HFFc6 (cell line): Measurements from ENCODE around the gene CWC22. TPM values are rescaled to one million over a fixed set of nuclear protein-coding genes. Genes with fewer than 3 reads are reported as not detected.

Source experiments
- DNase-seq: peaks from one replicate; pipeline ENCODE4 v3.0.0-alpha.2; 2018
- H3K27ac Mint-ChIP-seq: 2 replicates; pipeline ENCODE4 v1.8.0; 2020; ENCODE audit warnings: mild to moderate bottlenecking, mixed read lengths
- H3K27me3 Mint-ChIP-seq: 2 replicates; pipeline ENCODE4 v1.8.0; 2021; ENCODE audit warnings: mild to moderate bottlenecking, moderate library complexity, mixed read lengths; ENCODE audit not compliant: insufficient read depth
- H3K36me3 Mint-ChIP-seq: 2 replicates; pipeline ENCODE4 v1.8.0; 2021; ENCODE audit warnings: low read depth, mixed read lengths
- H3K4me1 Mint-ChIP-seq: 2 replicates; pipeline ENCODE4 v1.8.0; 2020; ENCODE audit warnings: low read depth, mixed read lengths
- H3K4me3 Mint-ChIP-seq: 2 replicates; pipeline ENCODE4 v1.8.0; 2020; ENCODE audit warnings: mild to moderate bottlenecking, moderate library complexity, mixed read lengths
- H3K9me3 Mint-ChIP-seq: 2 replicates; pipeline ENCODE4 v1.8.0; 2020; ENCODE audit warnings: mild to moderate bottlenecking, mixed read lengths
- CTCF ChIP-seq: fragments of 200-600 bp; sonication (generic); IDR thresholded peaks from 2 replicates; pipeline ENCODE4 v1.5.0; 2021; ENCODE audit warnings: antibody characterized with exemption, mild to moderate bottlenecking
- total RNA-seq, 6 experiments: library from RNA; stranded (reverse); fragmentation: NEBNext Ultra II Directional; extraction: Animal tissue kit (Norgen Biotek cat#: 25700); gene quantifications; 2 replicates in 1 of 6; 3 replicates in 5 of 6; pipeline ENCODE4 v1.2.3, GENCODE V29; 2021

The CWC22 gene
- total RNA-seq, 6 experiments from 2014 or later: 15.5 to 19.2 (median 16.8) TPM

- Mint-ChIP-seq H3K27ac (peak overlapping the region; percentile 3; the same call in 1 of the 2 replicates), H3K4me1 (peaks cover 31% of the 10 kb centered on the region), H3K36me3 (peaks cover 45% of the 10 kb centered on the region), H3K9me3 (no peaks in the 10 kb centered on the region), H3K4me3 (no peak overlapping the region), H3K27me3 (no peaks in the 10 kb centered on the region)
- no peak for TF ChIP-seq CTCF
- no peak for DNase-seq
Measured at GRCh38 chr2:179983250-179983932, 23.7 kb downstream of the CWC22 start.

GRCh38 chr2:179981085-179981484, 26.0 kb downstream of the CWC22 start:
- no peaks in the 10 kb centered on the region for H3K27me3 Mint-ChIP-seq
- peaks cover 21% of the 10 kb centered on the region for H3K4me1 Mint-ChIP-seq
- peak overlapping the region; percentile 13 for H3K27ac Mint-ChIP-seq
- H3K36me3 Mint-ChIP-seq: peaks cover 52% of the 10 kb centered on the region
- TF ChIP-seq CTCF: no peak
- H3K4me3 Mint-ChIP-seq: peak overlapping the region; percentile 40; the same call in 1 of the 2 replicates
- no peaks in the 10 kb centered on the region for H3K9me3 Mint-ChIP-seq
- DNase-seq: peak; percentile 56

- DNase-seq: no peak
- Mint-ChIP-seq H3K36me3 (peaks cover 41% of the 10 kb centered on the region), H3K27ac (no peak overlapping the region; the same call in 1 of the 2 replicates), H3K4me1 (peaks cover 12% of the 10 kb centered on the region), H3K4me3 (no peak overlapping the region), H3K9me3 (no peaks in the 10 kb centered on the region), H3K27me3 (no peaks in the 10 kb centered on the region)
- TF ChIP-seq CTCF: no peak
Measured at GRCh38 chr2:179974761-179975160, 32.3 kb downstream of the CWC22 start.

GRCh38 chr2:179966778-179967394, 40.2 kb downstream of the CWC22 start:
- no peaks in the 10 kb centered on the region for H3K9me3 Mint-ChIP-seq
- H3K36me3 Mint-ChIP-seq: peaks cover 37% of the 10 kb centered on the region
- peaks cover 34% of the 10 kb centered on the region for H3K4me1 Mint-ChIP-seq
- H3K27ac Mint-ChIP-seq: peak overlapping the region; percentile 4; the same call in 1 of the 2 replicates
- DNase-seq: no peak
- no peak for TF ChIP-seq CTCF
- H3K27me3 Mint-ChIP-seq: no peaks in the 10 kb centered on the region; the same call in 1 of the 2 replicates
- no peak overlapping the region for H3K4me3 Mint-ChIP-seq

GRCh38 chr2:179965291-179966258, 41.5 kb downstream of the CWC22 start:
- Mint-ChIP-seq H3K27me3 (no peaks in the 10 kb centered on the region; the same call in 1 of the 2 replicates), H3K9me3 (no peaks in the 10 kb centered on the region), H3K4me1 (peaks cover 34% of the 10 kb centered on the region), H3K27ac (no peak overlapping the region), H3K4me3 (no peak overlapping the region), H3K36me3 (peaks cover 35% of the 10 kb centered on the region)
- TF ChIP-seq CTCF: no peak
- DNase-seq: no peak
